ENCODE measurements around the gene NOP53. TPM values are rescaled to one million over a fixed set of nuclear protein-coding genes. Genes with fewer than 3 reads are reported as not detected.
A peak's percentile ranks its signal among the peaks of the same experiment; 100 is the strongest.
"Not testable (repeated sequence)": the region's sequence is repeated elsewhere in the genome, so short reads cannot be mapped to it uniquely, and the experiment has no call there.

Gene NOP53
- total RNA-seq, 6 donors from 2014 or later = 261 to 432 (median 282) TPM

DNA sequence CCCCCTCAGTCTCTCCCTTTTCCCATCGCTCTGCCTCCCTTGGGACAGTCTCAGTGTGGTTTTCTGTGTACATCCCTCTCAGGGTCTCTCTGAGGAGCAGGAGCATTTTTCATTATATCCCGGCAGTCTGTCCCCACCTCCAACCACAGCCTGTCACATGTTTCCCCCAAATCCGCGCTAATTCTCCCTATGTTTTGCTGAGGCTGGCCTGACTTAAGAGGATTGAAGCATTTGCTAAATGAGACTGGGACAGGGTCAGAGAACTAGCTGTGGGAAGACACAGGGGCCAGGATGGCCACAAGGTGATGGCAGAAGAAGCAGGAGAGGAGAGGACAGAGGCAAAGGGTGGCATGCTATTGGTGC, 53.5 kb downstream of the NOP53 start:
- no peaks in the 10 kb centered on the region for H3K4me1 ChIP-seq
- DNase-seq = no peak
- no peak overlapping the region for H3K4me3 ChIP-seq
- no peak for TF ChIP-seq POLR2A (IDR thresholded peaks at IDR 0.05)
- TF ChIP-seq, protein P1, sequence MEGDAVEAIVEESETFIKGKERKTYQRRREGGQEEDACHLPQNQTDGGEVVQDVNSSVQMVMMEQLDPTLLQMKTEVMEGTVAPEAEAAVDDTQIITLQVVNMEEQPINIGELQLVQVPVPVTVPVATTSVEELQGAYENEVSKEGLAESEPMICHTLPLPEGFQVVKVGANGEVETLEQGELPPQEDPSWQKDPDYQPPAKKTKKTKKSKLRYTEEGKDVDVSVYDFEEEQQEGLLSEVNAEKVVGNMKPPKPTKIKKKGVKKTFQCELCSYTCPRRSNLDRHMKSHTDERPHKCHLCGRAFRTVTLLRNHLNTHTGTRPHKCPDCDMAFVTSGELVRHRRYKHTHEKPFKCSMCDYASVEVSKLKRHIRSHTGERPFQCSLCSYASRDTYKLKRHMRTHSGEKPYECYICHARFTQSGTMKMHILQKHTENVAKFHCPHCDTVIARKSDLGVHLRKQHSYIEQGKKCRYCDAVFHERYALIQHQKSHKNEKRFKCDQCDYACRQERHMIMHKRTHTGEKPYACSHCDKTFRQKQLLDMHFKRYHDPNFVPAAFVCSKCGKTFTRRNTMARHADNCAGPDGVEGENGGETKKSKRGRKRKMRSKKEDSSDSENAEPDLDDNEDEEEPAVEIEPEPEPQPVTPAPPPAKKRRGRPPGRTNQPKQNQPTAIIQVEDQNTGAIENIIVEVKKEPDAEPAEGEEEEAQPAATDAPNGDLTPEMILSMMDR (IDR thresholded peaks at IDR 0.05) = no peak
- no peak for TF ChIP-seq EP300 (IDR thresholded peaks at IDR 0.05)
- TF ChIP-seq POLR2AphosphoS5 (IDR thresholded peaks at IDR 0.05) = no peak
- H3K27ac ChIP-seq = no peak overlapping the region
- no peak for ATAC-seq (ENCODE audit: low FRiP score in 2 of 2)
- no peaks in the 10 kb centered on the region for H3K27me3 ChIP-seq
- no peaks in the 10 kb centered on the region for H3K9me3 ChIP-seq
- 74 to 81% methylated on average over 4 of the region's 4 CpGs for WGBS, 2 donors
- H3K36me3 ChIP-seq = no peaks in the 10 kb centered on the region

DNA sequence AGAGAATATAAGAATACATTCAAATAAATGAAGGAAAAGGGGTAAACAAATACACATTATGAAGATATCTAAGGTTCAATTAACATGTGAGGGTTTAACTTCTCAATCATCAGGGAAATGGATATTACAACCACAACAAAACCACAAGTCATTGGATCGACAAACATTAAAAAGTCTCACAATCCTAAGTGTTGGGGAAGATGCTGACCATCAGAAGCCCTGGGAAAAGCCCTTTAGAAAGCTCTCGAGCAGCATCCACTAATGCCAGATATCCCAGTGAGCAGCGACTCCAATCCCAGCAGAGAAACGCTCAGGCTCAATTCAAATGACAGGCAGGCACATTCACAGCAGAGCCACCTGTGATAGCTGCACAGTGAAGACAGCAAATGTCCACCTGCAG, 55.9 kb downstream of the NOP53 start:
- Histone ChIP-seq H3K27me3 (no peaks in the 10 kb centered on the region), H3K4me1 (no peaks in the 10 kb centered on the region), H3K27ac (no peak overlapping the region), H3K9me3 (no peaks in the 10 kb centered on the region), H3K4me3 (no peak overlapping the region), H3K36me3 (no peaks in the 10 kb centered on the region)
- DNase-seq (no peak), ATAC-seq (ENCODE audit: low FRiP score in 2 of 2) (no peak)
- TF ChIP-seq, protein P1 (IDR thresholded peaks at IDR 0.05) = no peak
- TF ChIP-seq POLR2AphosphoS5 (IDR thresholded peaks at IDR 0.05) (no peak), POLR2A (IDR thresholded peaks at IDR 0.05) (no peak), EP300 (IDR thresholded peaks at IDR 0.05) (no peak)
- WGBS, 2 donors = 92 to 94% methylated on average over 4 of the region's 4 CpGs

DNA sequence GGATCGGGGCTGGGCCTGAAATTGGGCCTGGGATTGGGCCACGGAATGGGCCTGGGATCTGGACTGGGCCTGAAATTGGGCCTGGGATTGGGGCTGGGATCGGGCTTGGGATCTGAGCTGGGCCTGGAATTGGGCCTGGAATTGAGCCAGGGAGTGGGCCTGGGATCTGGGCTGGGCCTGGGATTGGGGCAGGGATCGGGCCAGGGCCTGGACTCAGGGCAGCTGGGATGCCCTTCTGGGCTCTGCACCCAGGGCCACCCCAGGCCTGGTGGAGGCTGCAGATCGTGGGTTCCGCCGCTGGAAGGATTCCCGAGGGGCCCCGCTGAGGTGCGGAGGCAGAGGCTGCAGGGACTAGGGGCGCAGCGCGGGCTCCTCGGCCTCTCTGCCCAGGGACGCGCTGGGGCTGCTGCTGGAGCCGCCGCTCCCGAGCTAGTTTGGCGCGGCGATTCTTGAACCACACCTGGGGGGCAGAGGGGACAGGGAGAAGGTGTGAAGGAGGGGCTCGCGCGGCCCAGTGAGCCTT, 57.2 kb downstream of the NOP53 start:
- WGBS, 2 donors = 88 to 90% methylated on average over 7 to 25 of the region's 25 CpGs
- no peak for ATAC-seq (ENCODE audit: low FRiP score in 2 of 2)

DNA sequence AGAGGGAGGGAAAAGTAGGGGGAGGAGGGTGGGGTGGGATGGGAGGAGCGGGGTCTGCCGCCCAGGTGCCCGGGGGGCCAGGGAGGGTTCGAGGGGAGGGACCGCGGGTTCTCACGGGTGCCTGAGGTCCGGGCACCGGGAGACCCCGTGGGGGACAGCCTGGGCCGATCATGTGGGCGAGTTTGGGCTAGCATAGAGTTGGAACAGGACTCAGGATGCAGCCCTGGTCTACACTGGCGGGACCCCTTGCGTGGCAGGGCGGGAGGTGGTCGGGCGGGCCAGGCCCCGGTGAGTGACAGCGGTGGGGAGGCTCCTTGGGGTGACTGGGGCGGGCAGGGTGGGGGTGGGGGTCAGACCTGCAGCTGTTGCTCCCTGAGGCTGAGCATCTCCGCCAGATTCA, 57.8 kb downstream of the NOP53 start:
- 80 to 82% methylated on average over 11 to 19 of the region's 21 CpGs for WGBS, 2 donors

More for the DNA sequence above, 57.2 kb downstream of the NOP53 start:
- H3K27me3 ChIP-seq = no peaks in the 10 kb centered on the region
- TF ChIP-seq EP300 (IDR thresholded peaks at IDR 0.05) = no peak
- no peak for TF ChIP-seq POLR2A (IDR thresholded peaks at IDR 0.05)
- TF ChIP-seq POLR2AphosphoS5 (IDR thresholded peaks at IDR 0.05) = no peak
- TF ChIP-seq, protein P1 (IDR thresholded peaks at IDR 0.05) = no peak
- no peak overlapping the region for H3K4me3 ChIP-seq
- peak in 1 of 2 donors; percentile 72 for DNase-seq
- H3K36me3 ChIP-seq = no peaks in the 10 kb centered on the region
- H3K9me3 ChIP-seq = no peaks in the 10 kb centered on the region
- H3K4me1 ChIP-seq = no peaks in the 10 kb centered on the region
- H3K27ac ChIP-seq = no peak overlapping the region

GRCh38 chr19:47803671-47804070, 58.3 kb downstream of the NOP53 start:
- H3K36me3 ChIP-seq, H3K4me3 ChIP-seq, H3K27me3 ChIP-seq, H3K4me1 ChIP-seq, H3K9me3 ChIP-seq, DNase-seq, H3K27ac ChIP-seq: not testable (repeated sequence)
- WGBS, 2 donors = no CpG with 5 or more reads among the region's 12 CpGs
- ATAC-seq (ENCODE audit: low FRiP score in 2 of 2) = peak; percentile 29 to 56

More for the DNA sequence above, 57.8 kb downstream of the NOP53 start:
- H3K9me3 ChIP-seq; H3K4me1 ChIP-seq; H3K27ac ChIP-seq; ATAC-seq (ENCODE audit: low FRiP score in 2 of 2); H3K27me3 ChIP-seq; H3K4me3 ChIP-seq; DNase-seq; H3K36me3 ChIP-seq: not testable (repeated sequence)

GRCh38 chr19:47804451-47804850, 59.1 kb downstream of the NOP53 start, which contains the start of gene TPRX1:
Gene TPRX1, minus strand, starts transcription at chr19:47804551. Its CDS starts 12 bp downstream, at chr19:47804539.
- H3K27me3 ChIP-seq, DNase-seq, H3K9me3 ChIP-seq, H3K4me1 ChIP-seq, H3K4me3 ChIP-seq, H3K36me3 ChIP-seq, H3K27ac ChIP-seq: not testable (repeated sequence)
- ATAC-seq (ENCODE audit: low FRiP score in 2 of 2) = peak in 1 of 2 donors; percentile 10
- 80% methylated on average over 4 of the region's 5 CpGs; no CpG with 5 or more reads in 1 of the 2 donors for WGBS, 2 donors
